LNCAP (cell line): ENCODE results near the gene BMP8B.

Experiments used
- CTCF ChIP-seq: fragments of 450-650 bp; IDR thresholded peaks from 2 replicates; pipeline ENCODE4 v1.5.1; 2017; ENCODE audit warnings: mild to moderate bottlenecking

Gene BMP8B

DNA sequence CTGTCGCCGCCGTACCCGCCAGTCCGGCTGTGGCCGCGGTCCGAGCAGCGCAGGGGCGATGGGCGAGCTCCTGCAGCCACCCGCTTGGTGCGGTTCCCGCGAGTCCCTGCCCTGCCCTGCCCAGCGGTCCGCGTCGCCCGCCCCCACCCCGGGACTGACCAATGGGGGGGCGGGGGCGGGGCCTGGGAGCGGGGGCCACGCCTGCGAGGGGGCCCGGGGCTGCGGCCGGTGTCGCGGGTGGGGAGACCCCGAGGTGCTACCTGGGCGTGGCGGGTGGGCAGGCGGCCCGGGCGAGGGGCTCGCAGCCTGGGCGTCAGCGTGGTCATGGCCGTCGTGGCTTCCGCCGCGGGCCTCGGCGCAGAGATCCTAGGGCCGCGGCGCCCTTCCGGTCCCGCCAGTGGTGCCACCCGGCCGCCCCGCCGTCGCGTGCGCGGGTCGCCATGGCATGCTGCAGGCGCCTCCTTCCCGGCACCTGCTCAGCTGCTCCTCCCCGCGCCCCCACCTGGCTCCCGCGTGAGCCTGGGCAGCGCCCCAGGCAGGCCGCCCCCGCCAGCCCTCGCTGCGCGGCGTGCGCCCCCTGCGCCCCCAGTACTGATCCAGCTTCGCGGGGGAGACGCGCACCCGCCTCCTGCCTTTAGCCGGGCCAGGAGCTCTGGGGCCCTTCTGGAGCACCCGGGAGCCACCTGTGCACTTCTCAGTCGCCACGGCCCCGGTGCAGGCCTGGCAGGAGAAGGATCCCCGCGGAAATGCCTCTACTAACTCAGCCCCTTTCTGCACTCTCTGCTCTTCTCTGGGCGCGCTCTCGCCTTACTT lies at the start of gene BMP8B:
BMP8B (minus strand) TSS at position 108 of the 813 bp plus-strand sequence. CDS start 380 bp downstream, outside the sequence.
- no peak for TF ChIP-seq CTCF

GRCh38 chr1:39836595-39837110 lies 48.0 kb upstream of the BMP8B start:
- TF ChIP-seq CTCF: no peak

DNA sequence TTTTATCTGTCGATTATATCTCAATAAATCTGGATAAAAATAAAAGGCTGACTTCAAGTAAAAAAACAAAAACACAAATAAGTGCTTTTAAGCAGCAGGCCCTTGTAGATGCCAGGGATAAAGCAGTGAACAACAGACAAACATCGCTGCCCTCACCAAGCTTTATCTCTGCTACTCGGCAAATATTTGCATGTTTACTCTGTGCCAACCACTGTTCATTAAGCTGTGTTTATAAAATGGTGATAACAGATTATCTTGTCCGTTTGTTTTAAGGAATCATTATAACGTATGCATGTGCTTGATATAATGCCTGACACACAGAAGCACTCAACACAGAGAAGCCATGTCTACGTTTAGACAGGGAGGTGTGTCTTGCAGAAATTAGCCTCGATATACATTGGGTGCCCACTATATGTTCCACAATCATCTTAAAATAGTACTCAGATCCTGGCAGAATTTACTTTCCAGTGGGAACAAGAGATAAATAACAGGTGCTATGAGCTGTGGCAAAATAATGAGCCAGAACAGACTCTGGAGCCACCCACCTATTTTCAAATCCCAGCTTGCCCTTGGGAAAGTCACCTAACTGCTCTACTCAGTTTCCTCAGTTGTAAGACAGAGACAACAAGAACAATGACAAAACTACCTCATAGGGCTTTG lies 47.4 kb upstream of the BMP8B start:
- TF ChIP-seq CTCF: no peak

DNA sequence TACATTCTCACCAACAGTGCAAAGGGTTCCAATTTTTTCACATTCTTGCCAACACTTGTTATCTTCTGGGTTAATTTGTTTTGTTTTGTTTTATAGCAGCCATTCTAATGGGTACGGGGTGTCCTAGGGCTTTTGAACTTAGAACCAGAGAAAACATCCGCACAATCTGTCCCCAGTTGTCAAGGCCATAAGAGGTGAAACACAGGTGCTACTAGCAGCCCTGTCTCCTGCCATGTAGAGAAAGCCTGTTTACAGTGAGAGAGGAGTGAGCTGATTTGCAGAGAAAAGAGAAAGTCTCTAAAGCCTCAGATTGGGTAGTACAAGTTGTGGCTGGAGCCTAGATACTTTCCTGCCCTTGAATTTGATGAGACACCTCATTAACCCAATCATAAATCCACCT lies 46.4 kb upstream of the BMP8B start:
- no peak for TF ChIP-seq CTCF

- TF ChIP-seq CTCF: no peak
These were observed 45.1 kb upstream of the BMP8B start for GRCh38 chr1:39833621-39834385.

GRCh38 chr1:39833121-39833520 lies 44.5 kb upstream of the BMP8B start:
- TF ChIP-seq CTCF: no peak

- TF ChIP-seq CTCF: no peak
These were observed 43.6 kb upstream of the BMP8B start for GRCh38 chr1:39832294-39832693.
